H9 (cell line): ENCODE measurements around the gene CSHL1. TPM values are rescaled to one million over a fixed set of nuclear protein-coding genes. Genes with fewer than 3 reads are reported as not detected.

Experiments used
- DNase-seq: peaks from one replicate; pipeline ENCODE4 v3.0.0-alpha.2; 2017
- H2AFZ ChIP-seq: one replicate; pipeline ENCODE4 v1.6.1; 2013; ENCODE audit warnings: mild to moderate bottlenecking, low read length, control low read depth, moderate library complexity
- H2AK5ac ChIP-seq: 2 replicates; pipeline ENCODE4 v1.6.1; 2013; ENCODE audit warnings: low read length, control low read depth, mixed read lengths; ENCODE audit not compliant: insufficient read length
- H2BK120ac ChIP-seq: one replicate; pipeline ENCODE4 v1.6.1; 2013; ENCODE audit warnings: low read depth, mild to moderate bottlenecking, low read length, control low read depth, inconsistent platforms; ENCODE audit not compliant: poor library complexity, severe bottlenecking
- H2BK12ac ChIP-seq: 2 replicates; pipeline ENCODE4 v1.6.1; 2013; ENCODE audit warnings: low read length, control low read depth, mixed read lengths, low read depth; ENCODE audit not compliant: insufficient read length
- H2BK15ac ChIP-seq: 2 replicates; pipeline ENCODE4 v1.6.1; 2013; ENCODE audit warnings: low read depth, low read length, control low read depth
- H2BK20ac ChIP-seq: one replicate; pipeline ENCODE4 v1.6.1; 2013; ENCODE audit warnings: low read depth, mild to moderate bottlenecking, low read length, control low read depth, inconsistent platforms; ENCODE audit not compliant: poor library complexity, severe bottlenecking
- H2BK5ac ChIP-seq: 2 replicates; pipeline ENCODE4 v1.6.1; 2013; ENCODE audit warnings: low read length, control low read depth, mixed read lengths; ENCODE audit not compliant: insufficient read length
- H3K14ac ChIP-seq: 2 replicates; pipeline ENCODE4 v1.6.1; 2013; ENCODE audit warnings: low read length, control low read depth; ENCODE audit not compliant: insufficient read depth
- H3K18ac ChIP-seq: 2 replicates; pipeline ENCODE4 v1.6.1; 2013; ENCODE audit warnings: low read depth, mild to moderate bottlenecking, mixed read lengths, low read length, control low read depth; ENCODE audit not compliant: insufficient read length
- H3K23ac ChIP-seq: 2 replicates; pipeline ENCODE4 v1.6.1; 2013; ENCODE audit warnings: low read length, control low read depth, mixed read lengths, low read depth; ENCODE audit not compliant: insufficient read length
- H3K23me2 ChIP-seq: 2 replicates; pipeline ENCODE4 v1.6.1; 2013; ENCODE audit warnings: low read depth, mild to moderate bottlenecking, mixed read lengths, low read length, control low read depth; ENCODE audit not compliant: insufficient read length, poor library complexity, severe bottlenecking
- H3K27ac ChIP-seq: 2 replicates; pipeline ENCODE4 v1.5.1; 2013; ENCODE audit warnings: low read length, control low read depth, mixed read lengths, low read depth; ENCODE audit not compliant: insufficient read length
- H3K27me3 ChIP-seq: 2 replicates; pipeline ENCODE4 v1.6.1; 2013; ENCODE audit warnings: low read length, control low read depth, inconsistent platforms; ENCODE audit not compliant: insufficient read depth
- H3K4ac ChIP-seq: 2 replicates; pipeline ENCODE4 v1.6.1; 2013; ENCODE audit warnings: low read depth, mild to moderate bottlenecking, control low read depth, inconsistent platforms, low read length, moderate library complexity
- H3K4me1 ChIP-seq: 2 replicates; pipeline ENCODE4 v1.6.1; 2013; ENCODE audit warnings: low read length, control low read depth, inconsistent platforms; ENCODE audit not compliant: insufficient read depth
- H3K4me2 ChIP-seq: 2 replicates; pipeline ENCODE4 v1.6.1; 2013; ENCODE audit warnings: low read length, control low read depth, mixed read lengths; ENCODE audit not compliant: insufficient read length, insufficient read depth
- H3K56ac ChIP-seq: 2 replicates; pipeline ENCODE4 v1.6.1; 2013; ENCODE audit warnings: low read depth, mild to moderate bottlenecking, mixed read lengths, low read length, control low read depth; ENCODE audit not compliant: insufficient read length
- H3K79me1 ChIP-seq: 2 replicates; pipeline ENCODE4 v1.6.1; 2013; ENCODE audit warnings: low read depth, mild to moderate bottlenecking, moderate library complexity, low read length, control low read depth, inconsistent platforms; ENCODE audit not compliant: insufficient read depth, poor library complexity, severe bottlenecking
- H3K79me2 ChIP-seq: 2 replicates; pipeline ENCODE4 v1.6.1; 2013; ENCODE audit warnings: low read length, control low read depth, inconsistent platforms; ENCODE audit not compliant: insufficient read depth
- H3K9ac ChIP-seq: 2 replicates; pipeline ENCODE4 v1.6.1; 2013; ENCODE audit warnings: low read length, control low read depth, mixed read lengths; ENCODE audit not compliant: insufficient read length; ENCODE audit errors: extremely low read depth
- H3K9me3 ChIP-seq: one replicate; pipeline ENCODE4 v1.6.1; 2013; ENCODE audit warnings: low read depth, low read length, inconsistent platforms; ENCODE audit not compliant: control insufficient read depth
- H3T11ph ChIP-seq: one replicate; pipeline ENCODE4 v1.6.1; 2013; ENCODE audit warnings: mild to moderate bottlenecking, low read length, control low read depth, inconsistent platforms
- H4K20me1 ChIP-seq: one replicate; pipeline ENCODE4 v1.6.1; 2013; ENCODE audit not compliant: control insufficient read depth, insufficient read length, insufficient read depth
- H4K5ac ChIP-seq: 2 replicates; pipeline ENCODE4 v1.6.1; 2013; ENCODE audit warnings: low read depth, mild to moderate bottlenecking, mixed read lengths, low read length, control low read depth; ENCODE audit not compliant: insufficient read length
- H4K8ac ChIP-seq: replicated peaks from 2 replicates; pipeline ENCODE4 v1.6.1; 2013; ENCODE audit warnings: low read length, control low read depth, mixed read lengths, low read depth; ENCODE audit not compliant: insufficient read length
- H4K91ac ChIP-seq: 2 replicates; pipeline ENCODE4 v1.6.1; 2013; ENCODE audit warnings: low read depth, mild to moderate bottlenecking, moderate library complexity, mixed read lengths, low read length, control low read depth; ENCODE audit not compliant: insufficient read length
- H3K27ac Mint-ChIP-seq, 3 experiments: 2 replicates in 2 of 3; 3 replicates in 1 of 3; pipeline ENCODE4 v1.8.0; 2020 to 2021; ENCODE audit warnings: mixed read lengths in 3 of 3, mild to moderate bottlenecking in 1 of 3, moderate library complexity in 1 of 3
- H3K27me3 Mint-ChIP-seq: 2 replicates; pipeline ENCODE4 v1.8.0; 2021; ENCODE audit warnings: low read depth, mild to moderate bottlenecking, moderate library complexity, mixed read lengths
- H3K36me3 Mint-ChIP-seq, 3 experiments: 2 replicates in 2 of 3; 3 replicates in 1 of 3; pipeline ENCODE4 v1.8.0; 2020 to 2021; ENCODE audit warnings: low read depth in 3 of 3, mixed read lengths in 3 of 3; ENCODE audit not compliant: insufficient read depth in 1 of 3
- H3K4me1 Mint-ChIP-seq, 2 experiments: 2 replicates each; pipeline ENCODE4 v1.8.0; 2020; ENCODE audit warnings: mixed read lengths in 2 of 2
- H3K4me3 Mint-ChIP-seq, 2 experiments: 2 replicates in 1 of 2; 3 replicates in 1 of 2; pipeline ENCODE4 v1.8.0; 2020 to 2021; ENCODE audit warnings: mild to moderate bottlenecking in 2 of 2, mixed read lengths in 2 of 2, moderate library complexity in 1 of 2
- H3K9me3 Mint-ChIP-seq, 2 experiments: 2 replicates in 1 of 2; 3 replicates in 1 of 2; pipeline ENCODE4 v1.8.0; 2020; ENCODE audit warnings: mild to moderate bottlenecking in 2 of 2, mixed read lengths in 2 of 2, moderate library complexity in 1 of 2
- CTCF ChIP-seq: fragments of 200-600 bp; sonication (generic); conservative IDR thresholded peaks from 3 replicates; pipeline ENCODE4 v1.8.0; 2021; ENCODE audit warnings: antibody characterized with exemption, mild to moderate bottlenecking
- WGBS: extraction: QIAGEN DNeasy Blood & Tissue Kit; methylation state at CpG from one replicate; pipeline ENCODE4 v1.1.7; 2013; ENCODE audit warnings: missing lambda C conversion rate, low lambda C conversion rate, mixed read lengths; ENCODE audit not compliant: insufficient read length; ENCODE audit errors: extremely low coverage; 5-methylcytosine and 5-hydroxymethylcytosine counted together
- total RNA-seq: library from RNA; stranded (reverse); gene quantifications from 2 replicates; pipeline ENCODE4 v1.2.1, GENCODE V29; 2021

CSHL1 gene
- total RNA-seq, 1 experiment from 2014 or later = not detected

- H3K4me2 ChIP-seq = no peak overlapping the region
- no peak overlapping the region for H2AFZ ChIP-seq
- no peak overlapping the region for H3K9ac ChIP-seq
- H3K4ac ChIP-seq = no peak overlapping the region
- H3T11ph ChIP-seq = no peak overlapping the region
- H2BK12ac ChIP-seq = no peak overlapping the region
- Mint-ChIP-seq H3K27ac (no peak overlapping the region), H3K36me3 (no peaks in the 10 kb centered on the region), H3K27me3 (no peaks in the 10 kb centered on the region; the same call in 1 of the 2 replicates), H3K9me3 (no peaks in the 10 kb centered on the region), H3K4me3 (no peak overlapping the region), H3K4me1 (peaks cover 15 to 21% of the 10 kb centered on the region in 2 experiments)
- H4K5ac ChIP-seq = no peak overlapping the region
- H4K91ac ChIP-seq = no peak overlapping the region
- no peak overlapping the region for H2AK5ac ChIP-seq
- no peaks in the 10 kb centered on the region for H3K79me2 ChIP-seq
- H3K23me2 ChIP-seq = no peaks in the 10 kb centered on the region
- no peaks in the 10 kb centered on the region for H3K27me3 ChIP-seq
- no peaks in the 10 kb centered on the region for H3K79me1 ChIP-seq
- no peak overlapping the region for H2BK5ac ChIP-seq
- H3K56ac ChIP-seq = no peak overlapping the region
- no peak overlapping the region for H4K8ac ChIP-seq
- no peak overlapping the region for H3K27ac ChIP-seq
- no peak for DNase-seq
- H2BK120ac ChIP-seq = no peak overlapping the region
- no peaks in the 10 kb centered on the region for H3K9me3 ChIP-seq
- H3K4me1 ChIP-seq = no peaks in the 10 kb centered on the region; the same call in 1 of the 2 replicates
- TF ChIP-seq CTCF = no peak
- no peak overlapping the region for H3K14ac ChIP-seq
- H2BK20ac ChIP-seq = no peak overlapping the region
- H3K18ac ChIP-seq = no peak overlapping the region
- no peak overlapping the region for H2BK15ac ChIP-seq
- no peak overlapping the region for H3K23ac ChIP-seq
- no CpG with 5 or more reads among the region's 10 CpGs for WGBS
- no peaks in the 10 kb centered on the region for H4K20me1 ChIP-seq
Observed at GRCh38 chr17:63928172-63928666, 17.2 kb upstream of the CSHL1 start.
